ENCODE data around the gene ANKRD11.
"Not testable (repeated sequence)": the region's sequence is repeated elsewhere in the genome, so short reads cannot be mapped to it uniquely, and the experiment has no call there.

Gene ANKRD11

GRCh38 chr16:89449726-89450335, 40.5 kb downstream of the ANKRD11 start:
- no peak for DNase-seq

- DNase-seq: no peak
These were observed 41.7 kb downstream of the ANKRD11 start for GRCh38 chr16:89448656-89449055.

GRCh38 chr16:89446975-89447293, 43.4 kb downstream of the ANKRD11 start:
- no peak for DNase-seq

- no peak for DNase-seq
These were observed 44.0 kb downstream of the ANKRD11 start for GRCh38 chr16:89446136-89446974.

GRCh38 chr16:89445166-89445565, 45.2 kb downstream of the ANKRD11 start:
- no peak for DNase-seq

- DNase-seq: no peak
These were observed 45.6 kb downstream of the ANKRD11 start for GRCh38 chr16:89444728-89445127.

GRCh38 chr16:89444151-89444723, 46.1 kb downstream of the ANKRD11 start:
- no peak for DNase-seq

GRCh38 chr16:89443727-89444084, 46.7 kb downstream of the ANKRD11 start:
- no peak for DNase-seq

- DNase-seq: no peak
These were observed 47.2 kb downstream of the ANKRD11 start for GRCh38 chr16:89442990-89443726.

- DNase-seq: no peak
These were observed 47.8 kb downstream of the ANKRD11 start for GRCh38 chr16:89442588-89442987.

GRCh38 chr16:89439659-89440058, 50.7 kb downstream of the ANKRD11 start:
- no peak for DNase-seq

GRCh38 chr16:89437991-89438390, 52.4 kb downstream of the ANKRD11 start:
- DNase-seq: no peak

- no peak for DNase-seq
These were observed 52.9 kb downstream of the ANKRD11 start for GRCh38 chr16:89437251-89437987.

- no peak for DNase-seq
These were observed 54.0 kb downstream of the ANKRD11 start for GRCh38 chr16:89436366-89436765.

- DNase-seq: not testable (repeated sequence)
These were observed 55.3 kb downstream of the ANKRD11 start for GRCh38 chr16:89435059-89435458.

- DNase-seq: no peak
These were observed 55.9 kb downstream of the ANKRD11 start for GRCh38 chr16:89434490-89434889.

GRCh38 chr16:89433363-89433984, 56.9 kb downstream of the ANKRD11 start:
- DNase-seq: not testable (repeated sequence)

- DNase-seq: no peak
These were observed 58.7 kb downstream of the ANKRD11 start for GRCh38 chr16:89431630-89432029.

- no peak for DNase-seq
These were observed 59.2 kb downstream of the ANKRD11 start for GRCh38 chr16:89431158-89431584.

- DNase-seq: no peak
These were observed 59.8 kb downstream of the ANKRD11 start for GRCh38 chr16:89430436-89431157.

GRCh38 chr16:89428605-89429004, 61.8 kb downstream of the ANKRD11 start:
- not testable (repeated sequence) for DNase-seq

Measured in T-helper 9 cell (primary cell).